ENCODE data around the gene OSBPL9.

Gene OSBPL9

DNA sequence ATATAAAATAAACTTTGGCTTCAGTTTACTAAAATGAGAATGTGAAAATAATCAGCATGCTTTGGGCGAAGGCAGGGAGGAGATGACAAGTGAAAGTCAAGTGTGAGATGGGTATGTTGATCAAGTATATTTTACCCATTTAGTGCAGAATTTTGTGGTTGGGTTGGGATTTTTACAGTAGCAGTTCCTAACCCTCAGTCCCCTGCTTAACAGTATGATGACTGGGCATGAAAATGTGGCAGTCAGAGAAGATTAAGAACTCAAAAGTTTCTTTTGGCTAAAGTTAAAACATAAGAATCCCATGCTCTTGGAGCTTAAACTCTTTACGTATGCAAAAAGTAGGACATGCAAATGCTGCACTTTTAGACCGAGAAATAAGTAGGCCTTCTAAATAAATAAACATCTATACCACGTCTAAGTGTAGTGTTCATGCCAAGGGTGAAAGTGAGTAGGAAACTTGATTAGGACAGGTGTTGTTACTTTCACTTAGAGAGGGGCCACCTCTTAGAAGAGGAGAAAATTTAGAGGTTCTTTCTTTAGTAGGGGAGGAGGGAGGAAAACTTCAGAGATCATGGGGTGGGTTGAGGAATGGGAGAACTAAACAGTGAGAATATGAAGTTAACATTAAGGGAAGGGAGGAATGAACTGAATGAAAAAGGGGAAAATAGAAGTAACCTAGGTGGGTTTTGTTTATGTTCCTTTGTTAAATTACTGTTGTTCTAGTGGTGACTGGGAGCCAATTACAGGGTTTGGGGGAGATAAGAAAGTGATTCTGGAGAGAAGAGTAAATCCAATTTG, 127.8 kb downstream of the OSBPL9 start:
- DNase-seq: no peak
- in situ Hi-C loops (cut with HindIII; ENCODE audit: low pct_ligation_motif_present, low pct_unique_long_range_greater_than_20kb, low sequenced_read_pairs): no loop called here

DNA sequence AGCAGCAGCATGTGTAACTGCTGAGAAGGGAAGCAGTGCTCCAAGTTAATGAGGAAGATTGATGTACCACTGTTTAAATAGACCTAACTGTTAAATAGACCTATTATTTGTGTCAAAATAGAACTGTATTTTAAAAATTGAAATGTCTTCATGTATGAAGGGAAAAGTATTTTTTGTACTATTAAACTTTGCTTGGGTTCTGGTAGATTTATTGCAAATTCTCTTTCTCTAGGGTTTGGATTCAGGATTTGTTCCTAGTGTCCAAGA, 128.3 kb downstream of the OSBPL9 start:
- DNase-seq: no peak
- in situ Hi-C loops (cut with HindIII; ENCODE audit: low pct_ligation_motif_present, low pct_unique_long_range_greater_than_20kb, low sequenced_read_pairs): no loop called here

DNA sequence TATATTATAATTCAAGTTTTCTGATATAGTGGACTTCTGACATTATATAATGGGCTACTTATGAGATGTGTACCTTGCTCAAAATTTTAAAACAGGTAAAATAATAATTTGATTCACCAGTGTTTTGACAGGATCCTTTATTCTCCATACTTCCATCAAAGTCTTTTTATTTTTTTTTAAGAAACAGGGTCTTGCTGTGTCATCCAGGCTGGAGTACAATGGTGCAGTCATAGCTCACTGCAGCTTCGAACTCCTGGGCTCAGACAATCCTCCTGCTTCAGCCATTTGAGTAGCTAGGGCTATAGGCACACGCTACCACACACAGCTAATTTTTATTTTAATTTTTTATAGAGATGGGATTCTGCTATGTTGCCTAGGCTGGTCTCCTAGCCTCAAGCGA, 132.3 kb downstream of the OSBPL9 start:
- in situ Hi-C loops (cut with HindIII; ENCODE audit: low pct_ligation_motif_present, low pct_unique_long_range_greater_than_20kb, low sequenced_read_pairs): no loop called here
- no peak for DNase-seq

DNA sequence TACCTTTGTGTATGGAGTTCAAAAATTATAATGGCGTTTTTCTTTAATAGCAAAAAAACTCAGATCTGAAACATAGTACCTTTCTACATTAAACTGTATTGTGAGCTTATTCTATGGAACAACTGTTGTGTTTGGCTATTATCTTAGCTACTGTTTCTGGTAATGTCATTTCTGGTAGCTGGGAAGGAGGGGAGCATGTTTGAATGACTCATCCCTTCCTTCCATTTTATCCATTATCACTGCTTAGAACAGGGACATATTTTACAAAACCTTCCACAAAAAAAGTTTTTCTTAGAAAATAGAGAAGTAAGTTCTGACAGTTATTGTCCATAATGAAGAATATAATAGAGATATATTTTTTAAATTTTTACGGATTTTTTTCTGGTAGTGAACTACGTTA, 133.3 kb downstream of the OSBPL9 start:
- no peak for DNase-seq
- in situ Hi-C loops (cut with HindIII; ENCODE audit: low pct_ligation_motif_present, low pct_unique_long_range_greater_than_20kb, low sequenced_read_pairs): no loop called here

DNA sequence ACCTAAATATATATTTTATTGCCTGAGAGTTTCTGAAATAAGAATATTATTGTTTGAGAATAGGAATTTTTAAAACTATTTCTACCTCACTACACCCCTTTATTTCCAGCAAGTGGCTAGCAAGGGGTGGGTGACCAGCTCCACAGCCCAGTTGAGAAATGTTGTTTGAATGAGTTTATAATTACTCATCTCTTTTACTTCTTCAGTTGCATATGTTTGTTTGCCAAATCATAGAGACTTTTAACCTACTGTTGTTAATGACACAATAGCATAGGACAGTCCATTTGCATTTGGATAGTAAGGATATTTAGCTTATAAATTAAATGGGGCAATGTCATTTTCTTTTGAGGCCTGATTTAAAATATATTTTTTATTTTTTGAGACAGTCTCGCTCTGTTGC, 133.8 kb downstream of the OSBPL9 start:
- DNase-seq: no peak
- in situ Hi-C loops (cut with HindIII; ENCODE audit: low pct_ligation_motif_present, low pct_unique_long_range_greater_than_20kb, low sequenced_read_pairs): no loop called here

DNA sequence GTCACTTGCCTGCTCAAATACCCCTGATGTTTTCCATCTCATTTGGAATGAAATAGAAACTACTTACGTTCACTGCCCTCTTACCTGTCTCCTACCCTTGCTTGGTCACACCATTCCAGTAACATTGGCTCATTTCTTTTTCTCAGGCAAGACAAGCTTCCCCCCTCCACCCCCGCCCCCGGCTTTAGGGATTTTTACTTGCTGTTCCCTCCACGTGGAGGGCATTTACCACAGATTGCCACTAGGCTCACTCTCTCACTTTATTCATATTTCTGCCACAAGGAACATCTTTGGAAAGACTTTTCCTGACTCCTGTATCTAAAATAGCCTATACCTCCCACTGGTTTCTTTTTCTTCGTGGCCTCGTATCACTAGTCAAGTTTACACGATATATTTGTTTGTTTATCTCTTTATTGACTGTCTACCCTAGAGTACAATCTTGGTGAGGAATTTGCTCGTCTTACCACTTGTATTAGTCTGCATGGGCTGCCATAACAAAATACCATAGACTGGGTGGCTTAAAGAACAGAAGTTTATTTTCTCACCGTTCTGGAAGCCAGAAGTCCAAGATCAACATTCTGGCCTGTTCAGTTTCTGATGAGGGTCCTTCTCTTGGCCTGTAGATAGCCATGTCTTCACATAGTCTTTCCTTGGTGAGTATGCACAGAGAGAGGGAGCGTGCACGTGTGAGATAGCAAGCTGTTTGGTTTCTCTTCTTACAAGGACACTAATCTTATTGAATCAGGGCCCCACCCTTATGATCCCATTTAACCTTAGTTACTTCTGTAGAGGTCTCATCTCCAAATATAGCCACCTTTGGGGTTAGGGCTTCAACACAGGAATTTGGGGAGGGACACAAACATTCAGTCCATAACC, 135.4 kb downstream of the OSBPL9 start:
- DNase-seq: no peak
- in situ Hi-C loops (cut with HindIII; ENCODE audit: low pct_ligation_motif_present, low pct_unique_long_range_greater_than_20kb, low sequenced_read_pairs): no loop called here

DNA sequence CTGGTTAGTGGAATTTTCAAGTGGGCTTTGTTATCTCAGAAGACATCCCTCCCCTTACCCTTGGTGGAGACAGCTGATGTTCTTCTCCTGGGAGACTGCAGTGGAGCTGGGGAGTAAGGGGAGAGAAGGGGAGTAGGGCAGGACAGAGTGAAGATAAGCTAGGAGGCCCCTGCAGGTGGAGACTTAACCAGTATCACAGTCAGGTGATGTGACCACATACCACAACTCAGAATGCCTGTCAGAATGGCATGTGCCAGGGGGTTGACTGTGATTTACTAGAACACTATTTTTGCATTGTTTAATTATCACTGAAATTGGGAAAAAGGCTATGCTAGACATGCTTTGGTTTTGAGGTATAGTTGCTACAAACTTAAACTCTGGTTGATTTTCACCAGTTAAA, 137.1 kb downstream of the OSBPL9 start:
- DNase-seq: no peak
- in situ Hi-C loops (cut with HindIII; ENCODE audit: low pct_ligation_motif_present, low pct_unique_long_range_greater_than_20kb, low sequenced_read_pairs): no loop called here

DNA sequence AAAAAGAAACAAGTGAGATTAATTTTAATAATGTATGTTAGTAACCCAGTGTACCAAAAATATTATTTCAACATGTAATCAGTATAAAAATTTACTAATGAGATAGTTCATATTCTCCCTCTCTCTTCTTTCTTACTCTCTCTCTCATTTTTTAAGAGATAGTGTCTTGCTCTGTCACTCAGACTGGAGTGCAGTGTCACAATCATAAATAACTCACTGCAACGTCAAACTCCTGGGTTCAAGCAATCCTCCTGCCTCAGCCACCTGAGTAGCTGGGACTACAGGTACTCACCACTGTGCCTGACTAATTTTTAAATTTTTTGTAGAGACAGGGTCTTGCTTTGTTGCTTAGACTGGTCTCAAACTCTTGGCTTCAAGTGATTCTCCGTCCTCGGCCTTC, 137.8 kb downstream of the OSBPL9 start:
- no peak for DNase-seq
- in situ Hi-C loops (cut with HindIII; ENCODE audit: low pct_ligation_motif_present, low pct_unique_long_range_greater_than_20kb, low sequenced_read_pairs): no loop called here

DNA sequence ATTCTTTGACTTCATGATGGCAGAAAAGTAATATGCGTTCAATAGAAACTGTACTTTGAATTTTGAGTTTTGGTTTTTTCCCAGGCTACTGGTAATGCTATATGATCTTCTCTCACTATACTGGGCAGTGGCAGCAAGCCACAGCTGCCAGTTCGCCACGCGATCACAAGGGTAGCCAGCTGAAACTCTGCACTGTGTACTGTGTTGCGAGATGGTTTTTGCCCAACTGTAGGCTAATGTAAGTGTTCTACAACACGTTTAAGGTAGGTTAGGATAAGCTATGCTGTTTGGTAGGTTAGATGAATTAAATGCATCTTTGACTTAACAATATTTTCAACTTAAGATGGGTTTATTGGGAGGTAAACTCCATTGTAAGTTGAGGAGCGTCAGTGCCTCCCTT, 138.5 kb downstream of the OSBPL9 start:
- no peak for DNase-seq
- in situ Hi-C loops (cut with HindIII; ENCODE audit: low pct_ligation_motif_present, low pct_unique_long_range_greater_than_20kb, low sequenced_read_pairs): no loop called here

DNA sequence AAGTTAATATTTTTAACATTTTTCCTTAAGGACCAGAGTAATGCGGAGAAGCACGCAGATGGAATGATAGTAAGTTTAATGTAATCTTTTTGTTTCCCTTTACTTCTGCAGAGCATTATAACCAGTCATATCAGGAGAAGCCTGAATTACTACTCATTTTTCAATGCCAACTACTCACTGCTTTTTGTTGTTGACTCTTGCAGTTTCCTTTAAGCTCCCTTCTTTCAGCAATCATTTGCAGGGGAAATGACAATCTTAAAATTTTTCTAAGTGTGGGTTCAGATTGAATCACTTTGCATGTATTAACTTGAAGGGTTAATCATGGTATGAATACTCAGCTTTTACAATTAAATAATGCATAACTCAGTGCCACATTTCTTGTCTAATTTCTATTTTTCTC, 139.4 kb downstream of the OSBPL9 start:
- in situ Hi-C loops (cut with HindIII; ENCODE audit: low pct_ligation_motif_present, low pct_unique_long_range_greater_than_20kb, low sequenced_read_pairs): no loop called here
- no peak for DNase-seq

DNA sequence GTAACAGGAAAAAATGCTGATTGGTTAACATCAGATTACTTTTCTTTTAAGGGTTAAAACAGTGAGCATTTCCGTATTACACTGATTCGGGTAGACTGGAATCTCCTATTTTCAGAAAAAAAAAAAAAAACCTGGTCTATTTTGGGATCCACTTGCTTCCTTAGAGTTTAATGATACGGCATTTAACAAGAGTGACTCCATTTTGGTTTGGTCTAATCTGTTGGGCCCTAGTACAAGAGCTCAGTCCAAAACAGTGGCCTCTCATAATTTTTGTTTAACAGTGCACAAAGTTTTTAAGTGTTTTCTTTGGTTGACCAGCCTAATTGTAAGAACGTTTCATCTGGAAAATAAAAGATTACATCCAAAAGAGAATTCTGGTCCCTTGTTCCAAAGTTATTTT, 141.4 kb downstream of the OSBPL9 start:
- no peak for DNase-seq
- in situ Hi-C loops (cut with HindIII; ENCODE audit: low pct_ligation_motif_present, low pct_unique_long_range_greater_than_20kb, low sequenced_read_pairs): no loop called here

DNA sequence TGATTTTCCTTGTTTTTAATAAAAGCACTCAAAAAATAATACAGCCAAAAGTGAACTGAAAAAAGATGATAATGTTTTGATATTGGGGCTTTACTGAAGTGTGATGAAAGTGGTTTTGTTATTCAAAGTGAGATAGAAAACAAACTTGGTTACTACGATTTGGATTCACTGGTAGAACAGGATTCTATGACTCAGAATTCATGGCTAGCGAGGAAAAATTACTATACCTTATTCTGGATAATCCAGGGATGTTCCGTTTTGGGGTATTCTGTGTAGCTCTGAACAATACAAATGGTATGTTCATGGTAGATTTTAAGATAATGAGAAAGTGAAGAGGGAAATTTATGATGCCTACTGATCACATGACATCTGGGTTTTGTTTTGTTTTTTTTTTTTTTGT, 144.0 kb downstream of the OSBPL9 start:
- in situ Hi-C loops (cut with HindIII; ENCODE audit: low pct_ligation_motif_present, low pct_unique_long_range_greater_than_20kb, low sequenced_read_pairs): no loop called here
- no peak for DNase-seq

DNA sequence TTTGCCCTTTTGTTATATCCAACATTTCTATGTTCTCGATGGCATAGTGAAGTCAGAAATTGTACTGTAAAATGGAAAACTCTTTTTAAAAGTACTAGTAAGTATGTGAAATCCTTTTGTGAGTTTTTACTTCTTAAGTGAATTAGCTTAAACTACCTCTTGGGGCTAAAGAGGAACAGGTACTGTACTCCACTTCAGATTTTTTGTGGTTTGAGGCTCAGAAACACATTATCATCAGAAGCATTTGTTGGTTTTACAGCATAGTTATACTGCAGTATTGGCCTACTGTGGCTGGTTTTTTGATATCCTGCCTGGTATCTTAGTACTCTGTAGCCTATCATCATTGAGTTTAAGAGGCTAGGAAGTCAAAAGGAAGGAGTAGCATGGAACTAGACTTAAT, 144.5 kb downstream of the OSBPL9 start:
- in situ Hi-C loops (cut with HindIII; ENCODE audit: low pct_ligation_motif_present, low pct_unique_long_range_greater_than_20kb, low sequenced_read_pairs): no loop called here
- no peak for DNase-seq

DNA sequence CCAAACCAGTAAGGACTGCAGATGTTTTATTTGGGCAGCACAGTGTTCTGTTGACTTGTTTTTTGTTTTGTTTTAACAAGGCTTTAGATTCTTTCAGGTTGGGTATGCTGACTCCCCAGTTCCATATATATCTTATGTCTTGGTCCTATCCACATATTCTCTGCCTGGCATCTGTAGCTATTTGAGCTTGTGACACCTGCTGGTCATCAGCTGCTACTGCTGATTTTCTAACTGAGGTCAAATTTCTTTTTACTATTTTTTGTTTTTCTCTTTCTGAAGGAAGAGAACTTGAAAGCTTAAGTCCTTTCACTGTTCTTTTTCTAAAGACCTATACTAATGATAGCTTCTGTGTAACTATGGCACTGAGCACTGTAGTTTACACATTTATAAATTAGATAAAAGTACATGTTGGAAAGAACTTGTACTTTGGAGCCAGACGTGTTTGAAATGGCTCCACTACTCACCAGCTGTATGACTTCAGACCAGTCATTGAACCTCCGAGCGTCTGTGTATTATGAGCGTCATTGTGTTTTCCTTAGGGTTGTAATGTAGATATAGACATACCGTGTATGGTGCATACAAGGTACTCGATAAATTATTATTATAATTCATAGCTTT, 152.2 kb downstream of the OSBPL9 start:
- in situ Hi-C loops (cut with HindIII; ENCODE audit: low pct_ligation_motif_present, low pct_unique_long_range_greater_than_20kb, low sequenced_read_pairs): no loop called here
- DNase-seq: peak; percentile 63

DNA sequence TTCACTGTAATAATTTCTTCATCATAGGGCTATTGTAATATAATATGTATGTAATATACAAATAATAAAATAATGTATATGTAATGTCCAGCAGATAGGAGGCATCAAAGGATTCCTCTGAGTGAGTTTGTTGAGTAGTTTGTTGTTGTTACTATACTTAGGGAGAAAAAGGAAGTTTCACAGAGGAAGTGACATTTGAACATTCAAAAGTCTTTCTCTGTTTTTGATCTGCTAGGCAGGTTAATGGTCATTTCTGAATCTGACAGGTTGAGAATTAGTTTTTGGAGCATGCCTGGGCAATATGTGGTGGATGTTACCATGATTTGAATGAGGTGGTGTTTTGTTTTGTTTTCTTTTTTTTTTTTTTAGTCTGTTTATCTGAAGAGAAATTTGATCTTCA, 159.5 kb downstream of the OSBPL9 start:
- in situ Hi-C loops (cut with HindIII; ENCODE audit: low pct_ligation_motif_present, low pct_unique_long_range_greater_than_20kb, low sequenced_read_pairs): no loop called here
- DNase-seq: no peak

DNA sequence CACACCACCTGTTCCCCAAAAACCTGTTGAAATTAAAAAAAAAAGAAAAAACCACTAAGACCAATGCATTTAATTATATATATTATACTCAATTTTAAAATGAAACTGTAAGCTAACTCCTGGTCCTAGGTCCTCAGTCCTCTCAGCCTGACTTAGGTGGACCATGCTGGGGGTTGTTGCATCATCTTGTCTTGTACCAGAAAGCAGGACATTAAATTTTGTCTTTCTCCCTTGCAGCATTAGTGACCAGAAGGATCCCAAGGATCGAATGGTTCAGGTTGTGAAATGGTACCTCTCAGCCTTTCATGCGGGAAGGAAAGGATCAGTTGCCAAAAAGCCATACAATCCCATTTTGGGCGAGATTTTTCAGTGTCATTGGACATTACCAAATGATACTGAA, 164.0 kb downstream of the OSBPL9 start:
- no peak for DNase-seq
- in situ Hi-C loops (cut with HindIII; ENCODE audit: low pct_ligation_motif_present, low pct_unique_long_range_greater_than_20kb, low sequenced_read_pairs): no loop called here

DNA sequence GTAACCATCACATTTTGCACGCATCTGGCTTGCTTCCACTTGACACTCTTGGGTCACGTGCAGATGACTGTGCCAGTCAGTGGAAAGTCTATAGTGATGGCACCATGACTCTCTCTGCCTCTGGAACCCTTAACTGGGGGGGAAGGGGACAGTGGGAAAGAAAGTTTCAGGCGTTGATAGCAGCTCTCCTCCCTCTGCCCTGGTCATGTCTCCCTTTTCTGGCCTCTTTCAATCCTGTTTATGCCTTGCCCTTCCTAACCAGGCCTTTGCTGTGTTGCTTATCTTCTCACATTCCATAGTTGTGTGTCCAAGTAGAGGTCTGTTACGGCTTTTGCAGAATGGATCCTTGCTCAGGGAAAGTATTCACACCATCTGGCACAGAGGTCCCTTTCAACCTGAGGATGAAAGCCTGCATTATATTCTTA, 168.1 kb downstream of the OSBPL9 start:
- in situ Hi-C loops (cut with HindIII; ENCODE audit: low pct_ligation_motif_present, low pct_unique_long_range_greater_than_20kb, low sequenced_read_pairs): no loop called here
- DNase-seq: no peak

DNA sequence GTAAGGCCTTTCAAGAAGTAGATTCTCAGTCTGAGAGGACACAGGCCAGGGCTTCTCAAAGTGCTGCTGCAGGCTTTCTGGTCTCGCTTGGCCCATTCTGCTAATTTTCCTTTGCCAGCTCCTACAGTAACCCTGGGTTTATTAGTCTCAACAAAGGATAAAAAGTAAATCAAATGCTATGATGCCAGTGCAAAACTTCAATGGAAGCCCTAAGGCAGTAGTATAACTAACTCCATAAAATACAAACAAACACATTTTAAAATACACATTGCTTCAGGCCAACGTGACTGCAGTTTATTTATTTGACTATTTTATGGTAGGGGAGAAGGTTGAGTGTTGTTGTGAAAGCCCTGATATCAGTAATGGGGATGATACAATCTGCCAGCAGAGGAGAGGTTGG, 172.0 kb downstream of the OSBPL9 start:
- in situ Hi-C loops (cut with HindIII; ENCODE audit: low pct_ligation_motif_present, low pct_unique_long_range_greater_than_20kb, low sequenced_read_pairs): no loop called here
- no peak for DNase-seq

DNA sequence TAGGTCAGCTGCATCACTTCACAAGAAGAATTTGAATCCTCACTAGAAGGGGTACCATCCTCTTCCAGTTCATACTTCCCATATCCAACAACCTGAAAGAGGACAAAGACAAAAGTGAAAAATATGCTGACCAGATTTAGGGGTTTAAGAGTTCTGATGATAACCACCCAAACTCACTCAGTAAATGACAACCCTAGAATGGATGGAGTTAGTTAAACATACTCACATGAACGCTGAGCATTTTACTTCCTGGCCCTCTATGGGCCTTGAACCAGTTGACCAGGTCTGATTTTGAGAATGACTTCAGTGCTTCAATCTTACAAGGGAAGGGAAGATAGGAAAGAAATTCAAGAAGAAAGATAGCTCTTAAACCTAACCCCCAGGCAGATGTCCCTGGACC, 172.4 kb downstream of the OSBPL9 start:
- in situ Hi-C loops (cut with HindIII; ENCODE audit: low pct_ligation_motif_present, low pct_unique_long_range_greater_than_20kb, low sequenced_read_pairs): no loop called here
- no peak for DNase-seq

DNA sequence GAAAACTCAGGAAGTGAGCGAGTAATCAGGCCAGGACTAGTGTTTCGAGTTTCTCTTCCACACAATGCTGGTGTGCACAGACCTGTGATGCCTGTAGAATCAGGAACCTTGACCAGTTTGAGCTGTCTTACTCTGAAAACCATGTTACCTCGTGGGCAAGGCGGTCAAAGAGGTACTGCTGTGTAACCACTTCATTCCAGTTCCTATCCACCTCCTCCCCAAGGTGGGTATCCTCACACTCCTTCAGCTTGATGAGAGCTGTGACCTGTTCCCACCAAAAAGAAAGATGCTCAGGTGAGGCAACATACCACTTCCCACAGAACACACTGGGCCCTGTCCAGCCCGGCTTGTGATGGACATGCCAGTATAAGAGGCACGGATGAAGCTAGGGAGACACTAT, 173.5 kb downstream of the OSBPL9 start:
- no peak for DNase-seq
- in situ Hi-C loops (cut with HindIII; ENCODE audit: low pct_ligation_motif_present, low pct_unique_long_range_greater_than_20kb, low sequenced_read_pairs): no loop called here
